Transverse colon (tissue), 4 donors: ENCODE measurements around the gene HMGXB3.

Experiments used
- CTCF ChIP-seq, 5 experiments: fragments of 200-600 bp in 3 of 5; fragments of 450-650 bp in 2 of 5; sonication (generic) in 3 of 5; IDR thresholded peaks; 1 replicate in 2 of 5; 2 replicates in 3 of 5; pipeline ENCODE4 v1.5.1; 2016 to 2017; ENCODE audit warnings: antibody characterized with exemption in 5 of 5, inconsistent platforms in 3 of 5, mild to moderate bottlenecking in 2 of 5, moderate library complexity in 1 of 5
- EP300 ChIP-seq: sonication (generic); formaldehyde crosslinking; IDR thresholded peaks from one replicate; pipeline ENCODE4 v1.6.1; 2017; ENCODE audit warnings: antibody characterized with exemption, low read depth
- POLR2A ChIP-seq: fragments of 450-650 bp; IDR thresholded peaks from one replicate; pipeline ENCODE4 v1.6.1; 2016; ENCODE audit warnings: antibody characterized with exemption, mild to moderate bottlenecking, moderate library complexity
- POLR2AphosphoS5 ChIP-seq, 3 donors: sonication (generic); formaldehyde crosslinking; IDR thresholded peaks; one replicate each; pipeline ENCODE4 v1.6.1; 2016; ENCODE audit warnings: antibody characterized with exemption in 3 of 3

- TF ChIP-seq CTCF (IDR thresholded peaks at IDR 0.05) (no peak), POLR2AphosphoS5 (IDR thresholded peaks at IDR 0.05) (no peak), POLR2A (no peak), EP300 (no peak)
Observed at GRCh38 chr5:150068961-150069645, 68.6 kb downstream of the HMGXB3 start.
